GM12891 (cell line): ENCODE data around the gene PDZRN4.

Experiments
- DNase-seq: peaks from one replicate; pipeline ENCODE4 v3.0.0; 2011; ENCODE audit warnings: low spot score; ENCODE audit not compliant: insufficient read length
- FAIRE-seq: peaks from 2 replicates; lab custom pipeline; 2011; peaks lifted over from hg19 to GRCh38; lab: Jason Lieb, UNC
- PAX5 ChIP-seq: IDR thresholded peaks from 2 replicates; pipeline ENCODE4 v1.6.1; 2011; ENCODE audit warnings: low read length, moderate library complexity, mild to moderate bottlenecking; ENCODE audit not compliant: insufficient read depth, severe bottlenecking
- POLR2A ChIP-seq: IDR thresholded peaks from 2 replicates; pipeline ENCODE4 v1.6.1; 2011; ENCODE audit warnings: low read depth, low read length, control low read depth
- POLR2AphosphoS5 ChIP-seq: IDR thresholded peaks from 2 replicates; pipeline ENCODE4 v1.6.1; 2011; ENCODE audit warnings: low read depth, low read length, control low read depth
- POU2F2 ChIP-seq: IDR thresholded peaks from 2 replicates; pipeline ENCODE4 v1.6.1; 2011; ENCODE audit warnings: low read depth, mild to moderate bottlenecking, control low read depth, low read length, moderate library complexity
- SPI1 ChIP-seq: IDR thresholded peaks from 2 replicates; pipeline ENCODE4 v1.6.1; 2011; ENCODE audit warnings: low read depth, low read length, control low read depth
- TAF1 ChIP-seq: IDR thresholded peaks from 2 replicates; pipeline ENCODE4 v1.6.1; 2011; ENCODE audit warnings: low read depth, low read length, control low read depth

Gene PDZRN4

DNA sequence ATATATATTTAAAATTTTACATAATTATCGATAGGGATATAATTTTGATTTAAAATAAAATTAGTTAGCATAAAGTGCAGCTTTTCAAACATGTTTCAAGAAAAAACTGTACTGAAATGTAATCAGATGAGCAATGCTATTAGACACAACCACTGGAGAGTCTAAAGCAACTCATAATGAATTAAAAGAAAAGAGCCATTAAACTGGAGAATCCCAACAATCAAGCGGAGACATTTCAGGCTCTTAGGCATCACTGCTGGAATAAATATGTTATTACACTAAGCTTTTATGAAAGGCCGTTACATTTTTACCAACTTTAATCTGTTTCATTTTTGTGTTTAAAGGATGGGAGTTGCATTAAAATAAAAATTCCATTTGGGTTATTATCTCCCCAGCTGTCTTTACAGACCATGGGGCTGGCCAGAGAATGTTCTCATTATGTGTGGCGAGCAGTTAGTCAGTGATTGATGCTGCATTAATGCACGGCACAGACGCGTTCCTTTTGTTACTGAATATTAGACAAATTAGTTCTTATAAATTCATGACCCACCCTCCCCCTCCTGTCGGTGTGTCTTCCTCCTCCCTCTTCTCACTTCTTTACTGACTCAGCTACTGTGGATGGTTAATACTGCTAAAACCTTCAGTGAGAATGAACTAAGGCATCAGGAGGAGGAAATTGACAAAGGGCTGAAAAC is 156.8 kb downstream of the PDZRN4 start:
- FAIRE-seq: no peak
- DNase-seq: no peak
- TF ChIP-seq PAX5 (no peak), SPI1 (no peak), POLR2A (no peak), POU2F2 (no peak), POLR2AphosphoS5 (no peak), TAF1 (no peak)

DNA sequence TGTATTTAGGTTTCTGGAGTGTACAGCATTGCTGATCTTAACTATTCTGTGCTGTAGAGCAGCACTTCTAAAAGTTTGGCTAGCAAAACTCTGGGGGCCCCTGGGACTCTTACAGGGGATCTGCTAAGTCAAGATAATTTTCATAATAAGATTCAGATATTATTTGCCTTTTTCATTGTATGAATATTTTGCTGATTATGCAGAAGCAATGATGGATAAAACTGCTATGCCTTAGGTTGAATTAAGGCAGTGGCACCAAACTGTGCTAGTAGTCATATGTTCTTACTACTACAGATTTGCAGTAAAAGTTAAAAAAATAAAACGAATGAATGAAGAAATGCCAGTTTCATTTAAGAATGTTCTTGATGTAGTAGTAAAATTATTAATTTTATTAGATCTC is 160.1 kb downstream of the PDZRN4 start:
- FAIRE-seq (no peak), DNase-seq (no peak)
- no peak for TF ChIP-seq TAF1
- TF ChIP-seq SPI1: no peak
- TF ChIP-seq POLR2AphosphoS5: no peak
- no peak for TF ChIP-seq PAX5
- TF ChIP-seq POU2F2: no peak
- no peak for TF ChIP-seq POLR2A

GRCh38 chr12:41356181-41356580 is 168.1 kb downstream of the PDZRN4 start:
- FAIRE-seq (no peak), DNase-seq (no peak)
- TF ChIP-seq POLR2A (no peak), PAX5 (no peak), SPI1 (no peak), TAF1 (no peak), POLR2AphosphoS5 (no peak), POU2F2 (no peak)

GRCh38 chr12:41361738-41362137 is 173.6 kb downstream of the PDZRN4 start:
- DNase-seq: no peak
- FAIRE-seq: no peak

GRCh38 chr12:41362510-41362909 is 174.4 kb downstream of the PDZRN4 start:
- FAIRE-seq: no peak
- no peak for TF ChIP-seq POLR2AphosphoS5
- no peak for TF ChIP-seq PAX5
- TF ChIP-seq TAF1: no peak
- no peak for TF ChIP-seq POLR2A
- no peak for TF ChIP-seq POU2F2
- TF ChIP-seq SPI1: no peak
- DNase-seq: no peak

More at GRCh38 chr12:41361738-41362137, 173.6 kb downstream of the PDZRN4 start:
- no peak for TF ChIP-seq POU2F2
- no peak for TF ChIP-seq POLR2A
- no peak for TF ChIP-seq TAF1

- DNase-seq (no peak), FAIRE-seq (no peak)
- TF ChIP-seq SPI1 (no peak), POLR2AphosphoS5 (no peak), PAX5 (no peak), POLR2A (no peak), POU2F2 (no peak), TAF1 (no peak)
These were observed 174.8 kb downstream of the PDZRN4 start for GRCh38 chr12:41362931-41363330.

- DNase-seq (no peak), FAIRE-seq (no peak)
- TF ChIP-seq SPI1 (no peak), POLR2AphosphoS5 (no peak), TAF1 (no peak), PAX5 (no peak), POLR2A (no peak), POU2F2 (no peak)
These were observed 176.1 kb downstream of the PDZRN4 start for GRCh38 chr12:41364211-41364610.

DNA sequence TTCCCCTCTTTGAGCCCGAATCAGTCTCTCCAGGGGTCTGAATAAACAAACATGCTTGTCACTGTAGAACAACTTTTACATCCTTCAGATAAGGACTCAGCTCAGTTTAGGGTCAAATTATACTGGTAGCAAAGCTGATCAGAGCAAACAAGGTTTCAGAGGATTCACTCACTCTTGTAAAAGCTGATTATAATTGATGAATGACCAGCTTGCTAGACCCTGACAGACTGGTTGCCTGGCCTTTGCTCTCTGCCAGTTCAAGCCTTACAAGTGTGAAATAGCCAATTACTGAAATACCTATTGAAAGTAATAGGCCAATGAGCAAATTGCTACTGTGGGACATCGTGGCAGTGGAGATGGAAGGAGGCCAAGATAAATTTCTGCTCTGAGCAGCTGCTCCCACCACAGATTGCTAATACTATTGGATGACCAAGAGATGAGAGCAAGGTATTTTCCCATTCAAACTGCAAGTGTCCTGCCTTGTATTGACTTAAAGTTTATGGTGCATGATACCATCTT is 177.6 kb downstream of the PDZRN4 start:
- no peak for DNase-seq
- no peak for FAIRE-seq
- TF ChIP-seq POLR2AphosphoS5 (no peak), PAX5 (no peak), POU2F2 (no peak), SPI1 (no peak), TAF1 (no peak)

- DNase-seq (no peak), FAIRE-seq (no peak)
- no peak for TF ChIP-seq PAX5
- TF ChIP-seq POLR2A: no peak
- no peak for TF ChIP-seq TAF1
- no peak for TF ChIP-seq POLR2AphosphoS5
- no peak for TF ChIP-seq SPI1
- no peak for TF ChIP-seq POU2F2
These were observed 179.7 kb downstream of the PDZRN4 start for GRCh38 chr12:41367726-41368405.

DNA sequence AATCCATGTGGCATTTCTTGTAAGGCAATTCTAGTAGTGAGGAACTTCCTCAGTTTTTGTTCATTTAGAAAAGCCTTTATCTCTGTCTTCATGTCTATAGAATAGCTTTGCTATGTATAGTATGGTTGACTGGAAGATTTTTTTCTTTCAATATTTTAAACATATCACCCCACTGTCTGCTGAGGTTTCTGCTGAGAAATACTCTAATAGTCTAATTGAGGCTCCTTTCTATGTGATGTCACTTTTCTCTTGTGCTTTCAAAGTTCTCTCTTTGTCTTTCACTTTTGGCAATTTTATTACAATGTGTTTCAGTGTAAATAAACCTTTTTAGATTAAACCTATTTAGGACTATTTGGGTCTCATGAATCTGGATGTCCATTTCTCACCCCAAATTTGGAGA is 192.8 kb downstream of the PDZRN4 start:
- no peak for DNase-seq
- TF ChIP-seq SPI1 (no peak), PAX5 (no peak), POLR2AphosphoS5 (no peak), POLR2A (no peak), TAF1 (no peak), POU2F2 (no peak)
- no peak for FAIRE-seq
